Stomach (tissue), 9 donors: Measurements from ENCODE around the gene ATF7IP. TPM values are rescaled to one million over a fixed set of nuclear protein-coding genes. Genes with fewer than 3 reads are reported as not detected.

Source experiments
- DNase-seq, 2 donors: peaks; one replicate each; pipeline versions ENCODE4 v3.0.0 to v3.0.0-alpha.2; 2013 to 2019
- H3K27ac ChIP-seq, 5 donors: fragments of 200-600 bp in 4 of 5; sonication (generic) in 4 of 5; one replicate each; pipeline ENCODE4 v1.5.1; 2013 to 2019; ENCODE audit warnings: mild to moderate bottlenecking in 1 of 5, moderate library complexity in 1 of 5
- H3K27me3 ChIP-seq, 3 donors: fragments of 200-600 bp; sonication (generic); one replicate each; pipeline ENCODE4 v1.5.1; 2017 to 2019; ENCODE audit warnings: mixed run types in 1 of 3
- H3K36me3 ChIP-seq, 4 donors: fragments of 200-600 bp; sonication (generic); 1 replicate in 3 of 4; 2 replicates in 1 of 4; pipeline ENCODE4 v1.5.1; 2016 to 2019
- H3K4me1 ChIP-seq, 4 donors: fragments of 200-600 bp; sonication (generic); one replicate each; pipeline ENCODE4 v1.5.1; 2016 to 2019
- H3K4me3 ChIP-seq, 4 donors: fragments of 200-600 bp; sonication (generic) in 3 of 4; one replicate each; pipeline ENCODE4 v1.5.1; 2016 to 2019; ENCODE audit warnings: mild to moderate bottlenecking in 1 of 4
- H3K9me3 ChIP-seq, 4 donors: fragments of 200-600 bp; sonication (generic); one replicate each; pipeline ENCODE4 v1.5.1; 2016 to 2019
- EP300 ChIP-seq: sonication (generic); formaldehyde crosslinking; IDR thresholded peaks from one replicate; pipeline ENCODE4 v1.6.1; 2017; ENCODE audit warnings: antibody characterized with exemption
- POLR2A ChIP-seq, 4 donors: fragments of 450-650 bp; IDR thresholded peaks; one replicate each; pipeline ENCODE4 v1.6.1; 2016; ENCODE audit warnings: antibody characterized with exemption in 4 of 4, control low read depth in 2 of 4, mild to moderate bottlenecking in 1 of 4, moderate library complexity in 1 of 4
- POLR2AphosphoS5 ChIP-seq, 3 donors: sonication (generic); formaldehyde crosslinking; IDR thresholded peaks; one replicate each; pipeline ENCODE4 v1.6.1; 2016; ENCODE audit warnings: antibody characterized with exemption in 3 of 3
- WGBS, 5 donors: extraction: QIAGEN DNeasy Blood & Tissue Kit in 3 of 5; methylation state at CpG; one replicate each; pipeline versions ENCODE4 v1.1.5 to v1.1.7; 2013 to 2018; 5-methylcytosine and 5-hydroxymethylcytosine counted together
- intact Hi-C: fragments of 100-400 bp; cut with DNase I; formaldehyde crosslinking; loops from one replicate; pipeline ENCODE4 v1.15.1; 2023; ENCODE audit warnings: low total_unique reads
- polyA plus RNA-seq, 3 donors: library from polyadenylated mRNA; stranded (reverse); fragments of 200-250 nt; gene quantifications; one replicate each; pipeline ENCODE4 v1.2.3, GENCODE V29; 2013
- total RNA-seq, 5 donors: library from RNA; depleted of rRNA; stranded (reverse); fragments of >200 nt; gene quantifications; one replicate each; pipeline versions ENCODE4 v1.1.0 to v1.2.3, GENCODE V29; 2014 to 2016
- TF ChIP-seq, protein P1 (sequence below), 7 experiments: fragments of 450-650 bp in 4 of 7; fragments of 200-600 bp in 3 of 7; sonication (generic) in 3 of 7; IDR thresholded peaks; one replicate each; pipeline ENCODE4 v1.5.1; 2016 to 2019; ENCODE audit warnings: antibody characterized with exemption in 7 of 7, control low read depth in 2 of 7, mild to moderate bottlenecking in 1 of 7
- donor health status: healthy with polysubstance abuse.
- donor health status: Bipolar disorder and iron deficiency.
- donor health status: healthy.

Gene ATF7IP
- total and polyA plus RNA-seq, 8 donors: 4.9 to 91.0 (median 49.8) TPM

DNA sequence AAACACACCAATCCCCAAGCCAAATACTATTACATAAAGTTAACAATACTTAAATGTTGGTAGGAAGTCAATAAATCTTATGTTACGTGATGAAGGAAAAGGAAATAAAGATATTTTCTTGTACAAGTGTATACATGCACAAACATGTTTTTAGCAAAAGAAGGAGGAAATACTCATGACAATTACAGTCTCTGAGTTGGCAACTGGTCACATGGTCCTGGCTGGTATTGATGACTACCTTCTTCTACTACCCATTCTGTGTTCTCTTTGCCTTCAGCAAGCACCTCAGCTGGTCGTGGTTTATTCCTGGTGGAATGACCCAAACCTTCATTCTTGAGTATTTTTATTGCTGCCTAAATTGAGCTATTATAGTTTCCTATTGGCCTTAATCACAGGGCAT lies 117.4 kb downstream of the ATF7IP start:
- peaks cover 52 to 99% (median 97%) of the 10 kb centered on the region in 4 donors for H3K36me3 ChIP-seq
- no peak overlapping the region for H3K27ac ChIP-seq
- no peak overlapping the region for H3K4me3 ChIP-seq
- intact Hi-C loops: no loop called here
- 92 to 100% (median 95%) methylated on average over 2 of the region's 2 CpGs for WGBS, 5 donors
- no peaks in the 10 kb centered on the region for H3K27me3 ChIP-seq
- no peaks in the 10 kb centered on the region for H3K9me3 ChIP-seq
- no peak for DNase-seq
- TF ChIP-seq POLR2AphosphoS5 (IDR thresholded peaks at IDR 0.05): no peak
- TF ChIP-seq, protein P1, sequence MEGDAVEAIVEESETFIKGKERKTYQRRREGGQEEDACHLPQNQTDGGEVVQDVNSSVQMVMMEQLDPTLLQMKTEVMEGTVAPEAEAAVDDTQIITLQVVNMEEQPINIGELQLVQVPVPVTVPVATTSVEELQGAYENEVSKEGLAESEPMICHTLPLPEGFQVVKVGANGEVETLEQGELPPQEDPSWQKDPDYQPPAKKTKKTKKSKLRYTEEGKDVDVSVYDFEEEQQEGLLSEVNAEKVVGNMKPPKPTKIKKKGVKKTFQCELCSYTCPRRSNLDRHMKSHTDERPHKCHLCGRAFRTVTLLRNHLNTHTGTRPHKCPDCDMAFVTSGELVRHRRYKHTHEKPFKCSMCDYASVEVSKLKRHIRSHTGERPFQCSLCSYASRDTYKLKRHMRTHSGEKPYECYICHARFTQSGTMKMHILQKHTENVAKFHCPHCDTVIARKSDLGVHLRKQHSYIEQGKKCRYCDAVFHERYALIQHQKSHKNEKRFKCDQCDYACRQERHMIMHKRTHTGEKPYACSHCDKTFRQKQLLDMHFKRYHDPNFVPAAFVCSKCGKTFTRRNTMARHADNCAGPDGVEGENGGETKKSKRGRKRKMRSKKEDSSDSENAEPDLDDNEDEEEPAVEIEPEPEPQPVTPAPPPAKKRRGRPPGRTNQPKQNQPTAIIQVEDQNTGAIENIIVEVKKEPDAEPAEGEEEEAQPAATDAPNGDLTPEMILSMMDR (IDR thresholded peaks at IDR 0.05): no peak
- no peak for TF ChIP-seq EP300
- no peak for TF ChIP-seq POLR2A (IDR thresholded peaks at IDR 0.05)
- H3K4me1 ChIP-seq: no peaks in the 10 kb centered on the region

DNA sequence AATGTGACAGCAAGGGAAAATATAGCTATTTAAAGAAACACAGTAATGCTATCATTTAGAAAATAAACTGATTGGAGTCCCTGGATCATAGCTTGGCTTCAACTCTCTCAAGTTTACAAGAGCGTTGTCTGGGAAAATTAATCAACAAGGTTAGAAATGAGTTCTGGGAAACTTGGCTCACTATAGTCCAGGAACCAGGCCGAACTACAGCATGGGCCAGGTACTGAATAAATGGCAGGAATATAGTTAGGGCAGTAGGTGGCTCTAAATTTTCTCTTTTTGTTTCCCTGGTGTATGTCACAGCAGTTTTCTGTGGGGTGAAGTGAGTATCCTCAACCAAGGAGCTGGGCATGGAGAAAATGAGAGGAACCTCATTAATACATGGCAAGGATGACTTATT lies 129.8 kb downstream of the ATF7IP start:
- H3K36me3 ChIP-seq: peaks cover 28 to 96% (median 89%) of the 10 kb centered on the region in 4 donors
- no peak for TF ChIP-seq POLR2A (IDR thresholded peaks at IDR 0.05)
- no peak for TF ChIP-seq EP300
- no peak for TF ChIP-seq POLR2AphosphoS5 (IDR thresholded peaks at IDR 0.05)
- TF ChIP-seq, protein P1 (IDR thresholded peaks at IDR 0.05): no peak

DNA sequence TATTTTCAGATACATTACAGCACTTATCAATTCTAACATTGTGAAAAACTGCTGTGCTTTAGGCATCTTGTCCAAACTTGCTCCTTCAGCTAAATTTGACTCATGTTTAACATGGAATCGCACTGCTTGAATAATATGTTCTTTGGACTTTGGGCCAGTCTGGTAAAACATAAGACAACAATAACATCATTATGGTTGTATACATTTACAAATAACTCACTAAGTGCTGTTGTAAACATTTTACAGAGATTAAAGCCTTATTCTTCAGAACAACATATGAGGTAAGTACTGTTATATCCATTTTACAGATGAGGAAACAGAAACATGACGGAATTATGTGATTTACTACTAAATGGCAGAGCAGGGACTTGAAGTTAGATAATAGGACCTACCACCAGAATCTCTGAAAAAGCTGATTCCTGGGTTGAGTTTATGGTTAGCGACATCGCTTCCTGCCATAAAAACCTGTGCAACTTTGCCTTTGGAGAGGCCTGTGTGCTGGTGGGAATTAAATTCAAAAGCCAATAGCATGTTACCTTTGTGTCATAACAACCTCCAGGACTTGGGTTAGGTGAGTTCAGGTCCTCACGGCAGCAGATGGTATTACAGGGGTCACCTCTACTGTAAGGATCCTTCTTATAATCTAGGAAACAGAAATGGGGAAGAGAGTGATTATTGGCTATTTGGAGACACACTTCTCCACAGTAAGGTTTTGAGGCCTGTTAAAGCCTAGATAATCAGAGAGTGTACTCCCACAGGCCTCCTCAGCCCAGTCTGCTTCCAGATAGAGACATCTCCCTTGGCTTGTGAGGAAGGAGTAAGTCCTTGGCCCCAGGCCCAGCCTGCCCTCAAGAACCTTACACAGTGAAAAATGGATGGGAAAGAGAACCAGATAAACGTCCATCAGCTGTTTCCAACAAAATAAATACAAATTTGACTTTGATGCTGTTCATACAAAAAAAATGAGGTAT lies 140.4 kb downstream of the ATF7IP start:
- Histone ChIP-seq H3K36me3 (peaks cover 7 to 56% (median 45%) of the 10 kb centered on the region in 4 donors), H3K4me1 (no peaks in the 10 kb centered on the region), H3K4me3 (no peak overlapping the region), H3K27ac (no peak overlapping the region), H3K9me3 (no peaks in the 10 kb centered on the region), H3K27me3 (no peaks in the 10 kb centered on the region)
- TF ChIP-seq EP300: no peak
- no peak for TF ChIP-seq POLR2A (IDR thresholded peaks at IDR 0.05)
- TF ChIP-seq, protein P1 (IDR thresholded peaks at IDR 0.05): no peak
- no peak for TF ChIP-seq POLR2AphosphoS5 (IDR thresholded peaks at IDR 0.05)
- 88 to 93% (median 90%) methylated on average over 6 of the region's 6 CpGs for WGBS, 5 donors
- DNase-seq: no peak
- intact Hi-C loops: no loop called here

More for the DNA sequence above, 129.8 kb downstream of the ATF7IP start:
- H3K4me1 ChIP-seq: no peaks in the 10 kb centered on the region
- WGBS, 5 donors: 80 to 91% (median 87%) methylated on average over 2 of the region's 2 CpGs
- no peak for DNase-seq
- intact Hi-C loops: no loop called here
- H3K9me3 ChIP-seq: no peaks in the 10 kb centered on the region
- no peaks in the 10 kb centered on the region for H3K27me3 ChIP-seq
- H3K4me3 ChIP-seq: no peak overlapping the region
- H3K27ac ChIP-seq: no peak overlapping the region

DNA sequence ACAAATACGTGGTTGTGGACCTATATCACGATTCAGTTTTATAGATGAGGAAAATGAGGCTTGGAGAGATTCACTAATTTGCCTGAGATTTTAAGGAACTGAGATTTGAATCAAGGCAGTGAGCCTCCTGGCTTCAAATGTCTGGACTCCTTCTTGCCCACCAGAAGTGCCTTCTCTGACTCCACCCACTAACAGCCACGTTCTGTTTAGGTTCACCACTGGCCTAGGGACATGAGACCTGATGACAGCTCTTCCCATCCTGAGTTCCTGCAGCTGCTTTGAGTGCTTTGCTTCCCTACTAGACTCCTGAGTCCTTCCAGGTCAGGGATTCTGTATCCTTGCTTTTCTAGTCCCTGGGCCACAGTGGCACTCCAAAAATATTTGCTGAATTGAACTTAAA lies 145.1 kb downstream of the ATF7IP start:
- DNase-seq: no peak
- WGBS, 5 donors: 60 to 77% (median 69%) methylated on average over 3 of the region's 3 CpGs
- Histone ChIP-seq H3K27ac (no peak overlapping the region), H3K4me1 (peaks cover 0 to 5% (median 2%) of the 10 kb centered on the region in 4 donors), H3K9me3 (no peaks in the 10 kb centered on the region), H3K27me3 (no peaks in the 10 kb centered on the region), H3K36me3 (peaks cover 0 to 14% (median 11%) of the 10 kb centered on the region in 4 donors), H3K4me3 (no peak overlapping the region)
- intact Hi-C loops: no loop called here
- no peak for TF ChIP-seq POLR2AphosphoS5 (IDR thresholded peaks at IDR 0.05)
- TF ChIP-seq, protein P1 (IDR thresholded peaks at IDR 0.05): no peak
- TF ChIP-seq EP300: no peak
- TF ChIP-seq POLR2A (IDR thresholded peaks at IDR 0.05): no peak
